GM12878 (cell line): ENCODE data around the gene RAB3A. TPM values are rescaled to one million over a fixed set of nuclear protein-coding genes. Genes with fewer than 3 reads are reported as not detected.

Source experiments
- ATAC-seq: fragments of 200-7000 bp; cut with Tn5 transposase; 3 replicates; pipeline ENCODE4 v1.9.1; 2020; ENCODE audit warnings: mild to moderate bottlenecking, moderate library complexity
- BruUV-seq: library from RNA; stranded (reverse); fragments of 400-500 nt; replicated peaks from 2 replicates; lab custom pipeline; 2021; lab: Mats Ljungman, UMichigan
- CTCF ChIA-PET: fragments of 300-600 bp; sonication (Branson Sonifier 250); formaldehyde crosslinking; extraction: SDS; loops from one replicate; lab custom pipeline; 2021; ENCODE audit warnings: inconsistent platforms; lab: Yijun Ruan, JAX
- POLR2A ChIA-PET: fragments of 350-600 bp; formaldehyde crosslinking; extraction: SDS; loops from one replicate; lab custom pipeline; 2021; ENCODE audit warnings: inconsistent platforms; lab: Charles Lee
- RAD21 ChIA-PET: fragments of 300-600 bp; sonication (Branson Sonifier 250); formaldehyde crosslinking; loops from one replicate; lab custom pipeline; 2023; ENCODE audit warnings: antibody characterized with exemption; ENCODE audit not compliant: unreplicated experiment; lab: Charles Lee
- SMC1A ChIA-PET: fragments of 300-600 bp; sonication (Branson Sonifier 250); formaldehyde crosslinking; loops from one replicate; lab custom pipeline; 2023; ENCODE audit not compliant: unreplicated experiment, uncharacterized antibody; lab: Charles Lee
- DNase-seq: peaks from one replicate; pipeline ENCODE4 v3.0.0-alpha.2; 2011; ENCODE audit warnings: low read depth, low spot score
- FAIRE-seq: peaks from 3 replicates; lab custom pipeline; 2011; peaks lifted over from hg19 to GRCh38; lab: Jason Lieb, UNC
- H2AFZ ChIP-seq: 2 replicates; pipeline ENCODE4 v1.6.0; 2011; ENCODE audit warnings: low read depth, low read length, control low read depth; ENCODE audit not compliant: control insufficient read depth
- H3K27ac ChIP-seq: 2 replicates; pipeline ENCODE4 v1.5.1; 2011; ENCODE audit warnings: control low read depth; ENCODE audit not compliant: control insufficient read depth, insufficient read depth
- H3K27me3 ChIP-seq, 2 experiments: replicated peaks in 1 of 2; 2 replicates each; pipeline versions ENCODE4 v1.6.0 to v1.6.1; 2011; ENCODE audit warnings: low read length in 1 of 2; ENCODE audit not compliant: control insufficient read depth in 2 of 2, insufficient read depth in 2 of 2
- H3K36me3 ChIP-seq, 2 experiments: 2 replicates each; pipeline ENCODE4 v1.5.1; 2011; ENCODE audit warnings: low read length in 1 of 2; ENCODE audit not compliant: control insufficient read depth in 2 of 2, insufficient read depth in 2 of 2
- H3K4me1 ChIP-seq: 2 replicates; pipeline ENCODE4 v1.6.1; 2011; ENCODE audit warnings: mild to moderate bottlenecking, low read length, moderate library complexity, mixed read lengths; ENCODE audit not compliant: control insufficient read depth, insufficient read depth
- H3K4me2 ChIP-seq: 2 replicates; pipeline ENCODE4 v1.6.0; 2011; ENCODE audit warnings: control low read depth; ENCODE audit not compliant: control insufficient read depth, insufficient read depth
- H3K4me3 ChIP-seq: fragments of 200-600 bp; sonication (generic); 2 replicates; pipeline ENCODE4 v1.5.1; 2016
- H3K79me2 ChIP-seq: 2 replicates; pipeline ENCODE4 v1.6.0; 2011; ENCODE audit warnings: low read length; ENCODE audit not compliant: control insufficient read depth, insufficient read depth
- H3K9ac ChIP-seq: 2 replicates; pipeline ENCODE4 v1.8.0; 2011; ENCODE audit warnings: low read length, control low read depth, mixed read lengths; ENCODE audit not compliant: control insufficient read depth, insufficient read depth
- H3K9me3 ChIP-seq: replicated peaks from 3 replicates; pipeline ENCODE4 v1.5.1; 2011; ENCODE audit warnings: mild to moderate bottlenecking, low read length; ENCODE audit not compliant: control insufficient read depth, insufficient read depth
- H4K20me1 ChIP-seq: 2 replicates; pipeline ENCODE4 v1.6.0; 2011; ENCODE audit not compliant: control insufficient read depth, insufficient read depth
- BACH1 ChIP-seq: fragments of 450-650 bp; IDR thresholded peaks from 2 replicates; pipeline ENCODE4 v1.6.1; 2017; ENCODE audit warnings: mild to moderate bottlenecking, borderline replicate concordance
- CBX3 ChIP-seq: fragments of 200-600 bp; sonication (generic); IDR thresholded peaks from 2 replicates; pipeline ENCODE4 v1.6.1; 2016; ENCODE audit warnings: low read depth, borderline replicate concordance
- CHD1 ChIP-seq: IDR thresholded peaks from 2 replicates; pipeline ENCODE4 v1.6.1; 2012; ENCODE audit warnings: low read depth, low read length, improper control_type of control experiment
- CHD4 ChIP-seq: fragments of 200-600 bp; sonication (generic); IDR thresholded peaks from 2 replicates; pipeline ENCODE4 v1.6.1; 2016; ENCODE audit warnings: mild to moderate bottlenecking
- DPF2 ChIP-seq: fragments of 450-650 bp; IDR thresholded peaks from 2 replicates; pipeline ENCODE4 v1.6.1; 2017; ENCODE audit warnings: mild to moderate bottlenecking
- HCFC1 ChIP-seq: fragments of 150-350 bp; IDR thresholded peaks from 2 replicates; pipeline ENCODE4 v1.6.1; 2014; ENCODE audit warnings: low read length
- JUNB ChIP-seq: IDR thresholded peaks from 2 replicates; pipeline ENCODE4 v1.6.1; 2016; ENCODE audit warnings: antibody characterized with exemption, mild to moderate bottlenecking
- RBBP5 ChIP-seq: fragments of 200-600 bp; sonication (generic); conservative IDR thresholded peaks from 2 replicates; pipeline ENCODE4 v1.6.1; 2016
- SREBF2 ChIP-seq: IDR thresholded peaks from 2 replicates; pipeline ENCODE4 v1.6.1; 2012; ENCODE audit warnings: mild to moderate bottlenecking, low read length
- TAF1 ChIP-seq: IDR thresholded peaks from 2 replicates; pipeline ENCODE4 v1.6.1; 2011; ENCODE audit warnings: mild to moderate bottlenecking, low read depth, low read length, borderline replicate concordance
- TCF12 ChIP-seq: IDR thresholded peaks from 2 replicates; pipeline ENCODE4 v1.6.1; 2011; ENCODE audit warnings: low read depth, mild to moderate bottlenecking, low read length
- TCF3 ChIP-seq: IDR thresholded peaks from 2 replicates; pipeline ENCODE4 v1.6.1; 2012; ENCODE audit warnings: low read depth, mild to moderate bottlenecking, low read length, borderline replicate concordance; ENCODE audit not compliant: insufficient read depth
- TCF7 ChIP-seq: IDR thresholded peaks from 2 replicates; pipeline ENCODE4 v1.6.1; 2014; ENCODE audit warnings: antibody characterized with exemption, borderline replicate concordance
- ZNF207 ChIP-seq: fragments of 450-650 bp; IDR thresholded peaks from 2 replicates; pipeline ENCODE4 v1.6.1; 2014; ENCODE audit warnings: antibody characterized with exemption, mild to moderate bottlenecking, borderline replicate concordance
- ZSCAN29 ChIP-seq: fragments of 450-650 bp; IDR thresholded peaks from 2 replicates; pipeline ENCODE4 v1.6.1; 2017; ENCODE audit warnings: mild to moderate bottlenecking, moderate library complexity
- WGBS: methylation state at CpG from one replicate; pipeline ENCODE4 v1.1.6; 2016; ENCODE audit warnings: low lambda C conversion rate; ENCODE audit not compliant: insufficient replicate concordance, insufficient coverage; ENCODE audit errors: missing lambda C conversion rate; 5-methylcytosine and 5-hydroxymethylcytosine counted together
- in situ Hi-C: fragments of 300-500 bp; cut with MboI; formaldehyde crosslinking; loops from 9 replicates; pipeline ENCODE4 v1.14.3; 2018; ENCODE audit warnings: mixed read lengths
- intact Hi-C: fragments of 100-400 bp; cut with micrococcal nuclease; formaldehyde crosslinking; loops from one replicate; pipeline ENCODE4 v1.14.2; 2022; ENCODE audit not compliant: unreplicated experiment
- polyA plus RNA-seq, 11 experiments: library from polyadenylated mRNA; depleted of rRNA in 4 of 11; unstranded in 6 of 11; stranded (reverse) in 5 of 11; fragments of >200 nt; fragmentation: Nextera tagmentation in 4 of 11; fragmentation: Illumina TruSeq in 1 of 11; extraction: Ambion mirVana in 4 of 11; extraction: Trizol in 1 of 11; gene quantifications; 1 replicate in 1 of 11; 2 replicates in 10 of 11; pipeline versions ENCODE4 v1.2.1 to v1.2.3, GENCODE V29; 2011 to 2016; ENCODE audit warnings: inconsistent platforms in 2 of 11, missing spikeins in 2 of 11, low read depth in 1 of 11
- total RNA-seq, 4 experiments: library from RNA; depleted of rRNA in 3 of 4; stranded (reverse); fragments of >200 nt in 3 of 4; fragmentation: Illumina TruSeq in 1 of 4; extraction: Trizol in 1 of 4; gene quantifications; 2 replicates each; pipeline versions ENCODE4 v1.2.1 to v1.2.3, GENCODE V29; 2013 to 2021
- TF ChIP-seq, protein P1 (sequence below): fragments of 450-650 bp; IDR thresholded peaks from 2 replicates; pipeline ENCODE4 v1.6.1; 2017; ENCODE audit warnings: mild to moderate bottlenecking, moderate library complexity
- TF ChIP-seq, protein P2 (sequence below): fragments of 450-650 bp; IDR thresholded peaks from 2 replicates; pipeline ENCODE4 v1.6.1; 2017; ENCODE audit warnings: mild to moderate bottlenecking, moderate library complexity

RAB3A gene
- total and polyA plus RNA-seq, 10 of the 15 experiments (the other 5 are each of a cell fraction or from before 2014, with no cell fraction given): 0.07 to 3.5 (median 1.2) TPM; not detected in 1

DNA sequence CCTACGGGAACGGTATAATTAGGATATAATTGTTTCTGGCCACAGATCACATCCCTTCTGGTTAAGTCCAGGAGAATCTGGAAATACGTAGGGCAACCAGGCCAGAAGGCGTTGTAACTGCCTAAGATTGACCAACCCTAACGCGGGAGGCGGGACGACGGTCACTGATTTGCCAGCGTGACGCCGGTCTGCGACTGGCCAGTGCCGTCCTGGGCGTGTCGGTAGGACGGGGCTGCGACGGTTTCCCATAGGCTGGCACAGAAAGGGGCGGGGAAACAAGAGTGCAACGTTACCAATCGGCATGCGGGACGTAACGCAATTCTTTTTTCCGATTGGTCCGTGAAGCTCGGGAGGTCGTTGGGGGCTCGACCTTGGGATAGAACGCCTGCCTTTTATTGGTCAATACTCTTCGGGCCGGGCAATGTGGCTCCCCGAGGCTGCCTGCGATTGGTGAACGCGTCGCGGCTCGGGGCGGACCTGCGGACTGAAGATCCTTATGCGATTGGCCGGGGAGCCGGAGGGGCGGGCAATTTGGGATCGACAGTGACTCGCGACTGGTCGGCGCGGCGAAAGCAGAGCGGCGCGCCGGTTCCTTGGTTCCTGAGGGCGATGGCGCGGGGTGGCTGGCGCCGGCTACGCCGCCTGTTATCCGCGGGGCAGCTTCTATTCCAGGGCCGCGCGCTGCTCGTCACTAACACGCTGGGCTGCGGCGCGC, 11.0 kb downstream of the RAB3A start, which contains the start of gene MPV17L2:
Gene MPV17L2 (plus strand): TSS at position 546 of the 715 bp plus-strand sequence. CDS start 64 bp downstream, at position 610.
- Histone ChIP-seq H2AFZ (peak within 1 kb of the TSS; percentile 73), H3K4me1 (peaks cover 11% of the 10 kb centered on the region), H3K79me2 (peaks cover 5% of the 10 kb centered on the region), H3K4me3 (peak within 1 kb of the TSS; percentile 79), H3K9me3 (no peaks in the 10 kb centered on the region), H3K9ac (peak within 1 kb of the TSS; percentile 71), H3K36me3 (peaks cover 5 to 8% of the 10 kb centered on the region in 2 experiments; a peak in 3 of 4 replicates), H3K27me3 (no peaks in the 10 kb centered on the region), H4K20me1 (no peaks in the 10 kb centered on the region), H3K27ac (peak within 1 kb of the TSS; percentile 65), H3K4me2 (peak within 1 kb of the TSS; percentile 96)
- WGBS: 4% methylated on average over 74 of the region's 74 CpGs
- intact Hi-C loops (loop anchor here (1.0 kb wide), 1 partner anchor 20 kb away; the partner anchor contains the start of gene IFI30), in situ Hi-C loops (no loop called here)
- CTCF ChIA-PET: interaction anchor here (0.6 to 3.8 kb wide), 15 partner anchors 7 to 136 kb away, joined by 3 to 30 read pairs (median 8); partner anchors contain the start of genes LSM4 and RAB3A
- RAD21 ChIA-PET: interaction anchor here (0.6 to 4.5 kb wide), 17 partner anchors 10 to 182 kb away, joined by 3 to 36 read pairs (median 7); partner anchors contain the start of genes JUND and RAB3A
- FAIRE-seq (peak; percentile 99), DNase-seq (peak; percentile 100), ATAC-seq (peak; percentile 94)
- POLR2A ChIA-PET: interaction anchor here (0.8 to 2.5 kb wide), 12 partner anchors 9 to 130 kb away, joined by 4 to 24 read pairs (median 8); partner anchors contain the start of genes LSM4 and RAB3A
- SMC1A ChIA-PET: interaction anchor here (0.5 to 3.4 kb wide), 16 partner anchors 10 to 198 kb away, joined by 3 to 21 read pairs (median 6); partner anchors contain the start of genes IL12RB1, JUND and RAB3A
- BruUV-seq: no TSS peak
- TF ChIP-seq CHD4: no peak
- peak; percentile 61; the same call in 1 of the 2 replicates for TF ChIP-seq ZNF207
- peak; percentile 60 for TF ChIP-seq BACH1
- peak; percentile 63; the same call in 1 of the 2 replicates for TF ChIP-seq DPF2
- TF ChIP-seq TCF12: no peak
- no peak for TF ChIP-seq CBX3
- TF ChIP-seq, protein P1, sequence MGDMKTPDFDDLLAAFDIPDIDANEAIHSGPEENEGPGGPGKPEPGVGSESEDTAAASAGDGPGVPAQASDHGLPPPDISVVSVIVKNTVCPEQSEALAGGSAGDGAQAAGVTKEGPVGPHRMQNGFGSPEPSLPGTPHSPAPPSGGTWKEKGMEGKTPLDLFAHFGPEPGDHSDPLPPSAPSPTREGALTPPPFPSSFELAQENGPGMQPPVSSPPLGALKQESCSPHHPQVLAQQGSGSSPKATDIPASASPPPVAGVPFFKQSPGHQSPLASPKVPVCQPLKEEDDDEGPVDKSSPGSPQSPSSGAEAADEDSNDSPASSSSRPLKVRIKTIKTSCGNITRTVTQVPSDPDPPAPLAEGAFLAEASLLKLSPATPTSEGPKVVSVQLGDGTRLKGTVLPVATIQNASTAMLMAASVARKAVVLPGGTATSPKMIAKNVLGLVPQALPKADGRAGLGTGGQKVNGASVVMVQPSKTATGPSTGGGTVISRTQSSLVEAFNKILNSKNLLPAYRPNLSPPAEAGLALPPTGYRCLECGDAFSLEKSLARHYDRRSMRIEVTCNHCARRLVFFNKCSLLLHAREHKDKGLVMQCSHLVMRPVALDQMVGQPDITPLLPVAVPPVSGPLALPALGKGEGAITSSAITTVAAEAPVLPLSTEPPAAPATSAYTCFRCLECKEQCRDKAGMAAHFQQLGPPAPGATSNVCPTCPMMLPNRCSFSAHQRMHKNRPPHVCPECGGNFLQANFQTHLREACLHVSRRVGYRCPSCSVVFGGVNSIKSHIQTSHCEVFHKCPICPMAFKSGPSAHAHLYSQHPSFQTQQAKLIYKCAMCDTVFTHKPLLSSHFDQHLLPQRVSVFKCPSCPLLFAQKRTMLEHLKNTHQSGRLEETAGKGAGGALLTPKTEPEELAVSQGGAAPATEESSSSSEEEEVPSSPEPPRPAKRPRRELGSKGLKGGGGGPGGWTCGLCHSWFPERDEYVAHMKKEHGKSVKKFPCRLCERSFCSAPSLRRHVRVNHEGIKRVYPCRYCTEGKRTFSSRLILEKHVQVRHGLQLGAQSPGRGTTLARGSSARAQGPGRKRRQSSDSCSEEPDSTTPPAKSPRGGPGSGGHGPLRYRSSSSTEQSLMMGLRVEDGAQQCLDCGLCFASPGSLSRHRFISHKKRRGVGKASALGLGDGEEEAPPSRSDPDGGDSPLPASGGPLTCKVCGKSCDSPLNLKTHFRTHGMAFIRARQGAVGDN: no peak
- TF ChIP-seq CHD1: no peak
- no peak for TF ChIP-seq ZSCAN29
- TF ChIP-seq, protein P2, sequence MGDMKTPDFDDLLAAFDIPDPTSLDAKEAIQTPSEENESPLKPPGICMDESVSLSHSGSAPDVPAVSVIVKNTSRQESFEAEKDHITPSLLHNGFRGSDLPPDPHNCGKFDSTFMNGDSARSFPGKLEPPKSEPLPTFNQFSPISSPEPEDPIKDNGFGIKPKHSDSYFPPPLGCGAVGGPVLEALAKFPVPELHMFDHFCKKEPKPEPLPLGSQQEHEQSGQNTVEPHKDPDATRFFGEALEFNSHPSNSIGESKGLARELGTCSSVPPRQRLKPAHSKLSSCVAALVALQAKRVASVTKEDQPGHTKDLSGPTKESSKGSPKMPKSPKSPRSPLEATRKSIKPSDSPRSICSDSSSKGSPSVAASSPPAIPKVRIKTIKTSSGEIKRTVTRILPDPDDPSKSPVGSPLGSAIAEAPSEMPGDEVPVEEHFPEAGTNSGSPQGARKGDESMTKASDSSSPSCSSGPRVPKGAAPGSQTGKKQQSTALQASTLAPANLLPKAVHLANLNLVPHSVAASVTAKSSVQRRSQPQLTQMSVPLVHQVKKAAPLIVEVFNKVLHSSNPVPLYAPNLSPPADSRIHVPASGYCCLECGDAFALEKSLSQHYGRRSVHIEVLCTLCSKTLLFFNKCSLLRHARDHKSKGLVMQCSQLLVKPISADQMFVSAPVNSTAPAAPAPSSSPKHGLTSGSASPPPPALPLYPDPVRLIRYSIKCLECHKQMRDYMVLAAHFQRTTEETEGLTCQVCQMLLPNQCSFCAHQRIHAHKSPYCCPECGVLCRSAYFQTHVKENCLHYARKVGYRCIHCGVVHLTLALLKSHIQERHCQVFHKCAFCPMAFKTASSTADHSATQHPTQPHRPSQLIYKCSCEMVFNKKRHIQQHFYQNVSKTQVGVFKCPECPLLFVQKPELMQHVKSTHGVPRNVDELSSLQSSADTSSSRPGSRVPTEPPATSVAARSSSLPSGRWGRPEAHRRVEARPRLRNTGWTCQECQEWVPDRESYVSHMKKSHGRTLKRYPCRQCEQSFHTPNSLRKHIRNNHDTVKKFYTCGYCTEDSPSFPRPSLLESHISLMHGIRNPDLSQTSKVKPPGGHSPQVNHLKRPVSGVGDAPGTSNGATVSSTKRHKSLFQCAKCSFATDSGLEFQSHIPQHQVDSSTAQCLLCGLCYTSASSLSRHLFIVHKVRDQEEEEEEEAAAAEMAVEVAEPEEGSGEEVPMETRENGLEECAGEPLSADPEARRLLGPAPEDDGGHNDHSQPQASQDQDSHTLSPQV: no peak
- 0 out of 2 replicates have a peak, but pooled peaks have one; percentile 1 for TF ChIP-seq HCFC1
- no peak for TF ChIP-seq TCF3
- TF ChIP-seq RBBP5: no peak
- peak; percentile 52; the same call in 1 of the 2 replicates for TF ChIP-seq TAF1
- TF ChIP-seq JUNB: no peak
- TF ChIP-seq SREBF2: no peak; the same call in 1 of the 2 replicates
- TF ChIP-seq TCF7: no peak
